OCI-LY1 (cell line): ENCODE measurements around the gene ATF6B.

Source experiments
- H2AFZ ChIP-seq: fragments of 200-600 bp; sonication (generic), shearing (Covaris generic); 2 replicates; pipeline ENCODE4 v1.6.0; 2014; ENCODE audit warnings: antibody characterized with exemption, mild to moderate bottlenecking, low read length
- H3F3A ChIP-seq: fragments of 200-600 bp; sonication (generic), shearing (Covaris generic); 2 replicates; pipeline ENCODE4 v1.6.0; 2014; ENCODE audit warnings: mild to moderate bottlenecking, antibody characterized with exemption, low read length, moderate library complexity; ENCODE audit not compliant: insufficient read depth
- H3K27ac ChIP-seq: fragments of 200-600 bp; sonication (generic); 2 replicates; pipeline ENCODE4 v1.5.1; 2014; ENCODE audit warnings: low read length, mixed run types, mild to moderate bottlenecking, low read depth; ENCODE audit not compliant: poor library complexity, severe bottlenecking
- H3K27me3 ChIP-seq: fragments of 200-600 bp; sonication (generic); 2 replicates; pipeline ENCODE4 v1.6.0; 2014; ENCODE audit warnings: antibody characterized with exemption, mild to moderate bottlenecking, low read length, moderate library complexity; ENCODE audit not compliant: insufficient read depth
- H3K36me3 ChIP-seq: fragments of 200-600 bp; sonication (generic); 2 replicates; pipeline ENCODE4 v1.6.1; 2014; ENCODE audit warnings: mild to moderate bottlenecking, antibody characterized with exemption, low read length, moderate library complexity, mixed read lengths; ENCODE audit not compliant: insufficient read depth
- H3K4me1 ChIP-seq: fragments of 200-600 bp; sonication (generic); 2 replicates; pipeline ENCODE4 v1.5.1; 2014; ENCODE audit warnings: mild to moderate bottlenecking, low read length, moderate library complexity; ENCODE audit not compliant: insufficient read depth, severe bottlenecking
- H3K4me2 ChIP-seq: fragments of 200-600 bp; sonication (generic), shearing (Covaris generic); 2 replicates; pipeline ENCODE4 v1.6.1; 2014; ENCODE audit warnings: low read length
- H3K4me3 ChIP-seq: fragments of 200-600 bp; sonication (generic); 2 replicates; pipeline ENCODE4 v1.5.1; 2014; ENCODE audit warnings: low read length, low read depth, mild to moderate bottlenecking, mixed read lengths; ENCODE audit not compliant: poor library complexity, severe bottlenecking
- H3K79me2 ChIP-seq: fragments of 200-600 bp; shearing (Covaris generic); 2 replicates; pipeline ENCODE4 v1.6.1; 2016; ENCODE audit warnings: mixed run types, low read length, mixed read lengths; ENCODE audit not compliant: insufficient read depth
- H3K9ac ChIP-seq: fragments of 200-600 bp; sonication (generic), shearing (Covaris generic); 2 replicates; pipeline ENCODE4 v1.6.1; 2014; ENCODE audit warnings: mild to moderate bottlenecking, low read length, mixed read lengths
- H3K9me2 ChIP-seq: fragments of 200-600 bp; sonication (generic), shearing (Covaris generic); 2 replicates; pipeline ENCODE4 v1.6.1; 2014; ENCODE audit warnings: low read depth, mild to moderate bottlenecking, low read length, mixed read lengths
- H3K9me3 ChIP-seq: fragments of 200-600 bp; shearing (Covaris generic); 2 replicates; pipeline ENCODE4 v1.6.1; 2014; ENCODE audit warnings: low read length, mixed read lengths
- H4K20me1 ChIP-seq: fragments of 200-600 bp; sonication (generic), shearing (Covaris generic); 2 replicates; pipeline ENCODE4 v1.6.0; 2016; ENCODE audit warnings: mild to moderate bottlenecking, low read length; ENCODE audit not compliant: insufficient read depth
- EZH2 ChIP-seq: fragments of 200-600 bp; sonication (generic), shearing (Covaris generic); IDR thresholded peaks from 2 replicates; pipeline ENCODE4 v1.8.0; 2017; ENCODE audit warnings: borderline replicate concordance, mixed run types, mild to moderate bottlenecking, antibody characterized with exemption, low read length, moderate library complexity, mixed read lengths
- TF ChIP-seq, protein P1 (sequence below): fragments of 200-600 bp; sonication (generic), shearing (Covaris generic); IDR thresholded peaks from 2 replicates; pipeline ENCODE4 v1.5.1; 2017; ENCODE audit warnings: mild to moderate bottlenecking, antibody characterized with exemption, low read length, moderate library complexity, mixed read lengths

ATF6B gene

GRCh38 chr6:32085759-32086459 lies 42.1 kb downstream of the ATF6B start:
- Histone ChIP-seq H3K9me3 (no peaks in the 10 kb centered on the region), H4K20me1 (no peaks in the 10 kb centered on the region), H3K4me2 (peak overlapping the region; percentile 26; the same call in 1 of the 2 replicates), H3K36me3 (no peaks in the 10 kb centered on the region), H3K79me2 (no peaks in the 10 kb centered on the region), H3K9ac (no peak overlapping the region), H3K4me1 (peaks cover 6% of the 10 kb centered on the region), H2AFZ (no peak overlapping the region), H3F3A (no peaks in the 10 kb centered on the region), H3K4me3 (no peak overlapping the region), H3K27ac (no peak overlapping the region), H3K9me2 (no peaks in the 10 kb centered on the region), H3K27me3 (peaks cover 10% of the 10 kb centered on the region; the same call in 1 of the 2 replicates)
- TF ChIP-seq, protein P1, sequence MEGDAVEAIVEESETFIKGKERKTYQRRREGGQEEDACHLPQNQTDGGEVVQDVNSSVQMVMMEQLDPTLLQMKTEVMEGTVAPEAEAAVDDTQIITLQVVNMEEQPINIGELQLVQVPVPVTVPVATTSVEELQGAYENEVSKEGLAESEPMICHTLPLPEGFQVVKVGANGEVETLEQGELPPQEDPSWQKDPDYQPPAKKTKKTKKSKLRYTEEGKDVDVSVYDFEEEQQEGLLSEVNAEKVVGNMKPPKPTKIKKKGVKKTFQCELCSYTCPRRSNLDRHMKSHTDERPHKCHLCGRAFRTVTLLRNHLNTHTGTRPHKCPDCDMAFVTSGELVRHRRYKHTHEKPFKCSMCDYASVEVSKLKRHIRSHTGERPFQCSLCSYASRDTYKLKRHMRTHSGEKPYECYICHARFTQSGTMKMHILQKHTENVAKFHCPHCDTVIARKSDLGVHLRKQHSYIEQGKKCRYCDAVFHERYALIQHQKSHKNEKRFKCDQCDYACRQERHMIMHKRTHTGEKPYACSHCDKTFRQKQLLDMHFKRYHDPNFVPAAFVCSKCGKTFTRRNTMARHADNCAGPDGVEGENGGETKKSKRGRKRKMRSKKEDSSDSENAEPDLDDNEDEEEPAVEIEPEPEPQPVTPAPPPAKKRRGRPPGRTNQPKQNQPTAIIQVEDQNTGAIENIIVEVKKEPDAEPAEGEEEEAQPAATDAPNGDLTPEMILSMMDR: peak; percentile 65
- TF ChIP-seq EZH2: no peak

GRCh38 chr6:32084780-32085179 lies 43.3 kb downstream of the ATF6B start:
- Histone ChIP-seq H3K27me3 (peaks cover 11% of the 10 kb centered on the region; the same call in 1 of the 2 replicates), H3K4me1 (peaks cover 6% of the 10 kb centered on the region), H3F3A (no peaks in the 10 kb centered on the region), H3K9me3 (no peaks in the 10 kb centered on the region), H3K9me2 (no peaks in the 10 kb centered on the region), H3K4me3 (no peak overlapping the region), H4K20me1 (no peaks in the 10 kb centered on the region), H3K36me3 (no peaks in the 10 kb centered on the region), H2AFZ (no peak overlapping the region), H3K9ac (no peak overlapping the region), H3K79me2 (no peaks in the 10 kb centered on the region), H3K27ac (no peak overlapping the region), H3K4me2 (no peak overlapping the region)
- TF ChIP-seq EZH2: no peak

GRCh38 chr6:32083812-32084768 lies 44.0 kb downstream of the ATF6B start:
- H3K79me2 ChIP-seq: no peaks in the 10 kb centered on the region
- no peaks in the 10 kb centered on the region for H3K9me2 ChIP-seq
- H3K27ac ChIP-seq: no peak overlapping the region
- H4K20me1 ChIP-seq: no peaks in the 10 kb centered on the region
- TF ChIP-seq EZH2: no peak
- TF ChIP-seq, protein P1: no peak
- H3K4me3 ChIP-seq: no peak overlapping the region
- H3F3A ChIP-seq: no peaks in the 10 kb centered on the region
- H3K27me3 ChIP-seq: peaks cover 15% of the 10 kb centered on the region; the same call in 1 of the 2 replicates
- H3K9me3 ChIP-seq: no peaks in the 10 kb centered on the region
- no peak overlapping the region for H2AFZ ChIP-seq
- H3K36me3 ChIP-seq: no peaks in the 10 kb centered on the region
- H3K4me1 ChIP-seq: peaks cover 6% of the 10 kb centered on the region
- H3K4me2 ChIP-seq: no peak overlapping the region
- no peak overlapping the region for H3K9ac ChIP-seq
